WTC11 (cell line): ENCODE data around the gene SEMA3C.

ENCODE experiments used
- ATF3 ChIP-seq: sonication (generic); formaldehyde crosslinking; conservative IDR thresholded peaks from 2 replicates; pipeline ENCODE4 v1.8.1; 2022; ENCODE audit warnings: mild to moderate bottlenecking, missing genetic modification reagents
- CBFB ChIP-seq: sonication (generic); formaldehyde crosslinking; IDR thresholded peaks from 2 replicates; pipeline ENCODE4 v1.8.1; 2022; ENCODE audit warnings: mild to moderate bottlenecking, low read depth, missing genetic modification reagents
- CTCF ChIP-seq: fragments of 200-600 bp; IDR thresholded peaks from 2 replicates; pipeline ENCODE4 v1.8.0; 2022; ENCODE audit warnings: antibody characterized with exemption
- E2F4 ChIP-seq: sonication (generic); formaldehyde crosslinking; IDR thresholded peaks from 2 replicates; pipeline ENCODE4 v1.8.1; 2022; ENCODE audit warnings: low read depth, mild to moderate bottlenecking, moderate library complexity, missing genetic modification reagents, borderline replicate concordance
- ETV6 ChIP-seq: sonication (generic); formaldehyde crosslinking; IDR thresholded peaks from 2 replicates; pipeline ENCODE4 v1.8.1; 2022; ENCODE audit warnings: mild to moderate bottlenecking, missing genetic modification reagents
- HMGXB4 ChIP-seq: sonication (generic); formaldehyde crosslinking; IDR thresholded peaks from 2 replicates; pipeline ENCODE4 v1.8.1; 2023; ENCODE audit warnings: mild to moderate bottlenecking, moderate library complexity, missing genetic modification reagents
- OVOL2 ChIP-seq: fragments of 250-450 bp; sonication (Bioruptor Pico); IDR thresholded peaks from 2 replicates; pipeline ENCODE4 v1.9.0; 2021; ENCODE audit warnings: mild to moderate bottlenecking, borderline replicate concordance
- SP1 ChIP-seq: sonication (generic); formaldehyde crosslinking; conservative IDR thresholded peaks from 2 replicates; pipeline ENCODE4 v1.8.1; 2022; ENCODE audit warnings: missing genetic modification reagents
- TEAD4 ChIP-seq: sonication (generic); formaldehyde crosslinking; IDR thresholded peaks from 2 replicates; pipeline ENCODE4 v1.8.0; 2022; ENCODE audit warnings: mild to moderate bottlenecking, missing genetic modification reagents
- USF2 ChIP-seq: sonication (generic); formaldehyde crosslinking; IDR thresholded peaks from 2 replicates; pipeline ENCODE4 v1.8.1; 2023; ENCODE audit warnings: mild to moderate bottlenecking, missing genetic modification reagents, moderate library complexity

GRCh38 chr7:80699721-80700256 lies 219.1 kb downstream of the SEMA3C start:
- TF ChIP-seq CTCF (no peak), CBFB (CRISPR knock-in tag) (no peak), HMGXB4 (CRISPR knock-in tag) (no peak), SP1 (CRISPR knock-in tag) (no peak), ETV6 (CRISPR knock-in tag) (no peak), USF2 (CRISPR knock-in tag) (no peak), TEAD4 (CRISPR knock-in tag) (no peak), ATF3 (CRISPR knock-in tag) (no peak), E2F4 (no peak), OVOL2 (CRISPR knock-in tag) (no peak)
